Nephron (organoid): ENCODE results near the gene NUDT22.

Source experiments
- H3K27ac Mint-ChIP-seq, 3 experiments: 2 replicates each; pipeline ENCODE4 v1.8.0; 2020; ENCODE audit warnings: mixed read lengths in 3 of 3, mild to moderate bottlenecking in 2 of 3, moderate library complexity in 1 of 3
- H3K27me3 Mint-ChIP-seq: 2 replicates; pipeline ENCODE4 v1.8.0; 2021; ENCODE audit warnings: low read depth, mild to moderate bottlenecking, moderate library complexity, mixed read lengths
- H3K36me3 Mint-ChIP-seq: 2 replicates; pipeline ENCODE4 v1.8.0; 2020; ENCODE audit warnings: low read depth, mixed read lengths
- H3K4me1 Mint-ChIP-seq: 2 replicates; pipeline ENCODE4 v1.8.0; 2020; ENCODE audit warnings: mixed read lengths
- H3K4me3 Mint-ChIP-seq, 3 experiments: 2 replicates each; pipeline ENCODE4 v1.8.0; 2020; ENCODE audit warnings: mild to moderate bottlenecking in 3 of 3, mixed read lengths in 3 of 3, moderate library complexity in 2 of 3
- H3K9me3 Mint-ChIP-seq: 2 replicates; pipeline ENCODE4 v1.8.0; 2020; ENCODE audit warnings: mixed read lengths
- TF ChIP-seq, protein P1 (sequence below), 3 experiments: fragments of 200-600 bp; sonication (generic); IDR thresholded peaks; one replicate each; pipeline ENCODE4 v1.5.0; 2021; ENCODE audit warnings: antibody characterized with exemption in 3 of 3; ENCODE audit not compliant: unreplicated experiment in 3 of 3

The NUDT22 gene, protein sequence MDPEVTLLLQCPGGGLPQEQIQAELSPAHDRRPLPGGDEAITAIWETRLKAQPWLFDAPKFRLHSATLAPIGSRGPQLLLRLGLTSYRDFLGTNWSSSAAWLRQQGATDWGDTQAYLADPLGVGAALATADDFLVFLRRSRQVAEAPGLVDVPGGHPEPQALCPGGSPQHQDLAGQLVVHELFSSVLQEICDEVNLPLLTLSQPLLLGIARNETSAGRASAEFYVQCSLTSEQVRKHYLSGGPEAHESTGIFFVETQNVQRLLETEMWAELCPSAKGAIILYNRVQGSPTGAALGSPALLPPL

DNA sequence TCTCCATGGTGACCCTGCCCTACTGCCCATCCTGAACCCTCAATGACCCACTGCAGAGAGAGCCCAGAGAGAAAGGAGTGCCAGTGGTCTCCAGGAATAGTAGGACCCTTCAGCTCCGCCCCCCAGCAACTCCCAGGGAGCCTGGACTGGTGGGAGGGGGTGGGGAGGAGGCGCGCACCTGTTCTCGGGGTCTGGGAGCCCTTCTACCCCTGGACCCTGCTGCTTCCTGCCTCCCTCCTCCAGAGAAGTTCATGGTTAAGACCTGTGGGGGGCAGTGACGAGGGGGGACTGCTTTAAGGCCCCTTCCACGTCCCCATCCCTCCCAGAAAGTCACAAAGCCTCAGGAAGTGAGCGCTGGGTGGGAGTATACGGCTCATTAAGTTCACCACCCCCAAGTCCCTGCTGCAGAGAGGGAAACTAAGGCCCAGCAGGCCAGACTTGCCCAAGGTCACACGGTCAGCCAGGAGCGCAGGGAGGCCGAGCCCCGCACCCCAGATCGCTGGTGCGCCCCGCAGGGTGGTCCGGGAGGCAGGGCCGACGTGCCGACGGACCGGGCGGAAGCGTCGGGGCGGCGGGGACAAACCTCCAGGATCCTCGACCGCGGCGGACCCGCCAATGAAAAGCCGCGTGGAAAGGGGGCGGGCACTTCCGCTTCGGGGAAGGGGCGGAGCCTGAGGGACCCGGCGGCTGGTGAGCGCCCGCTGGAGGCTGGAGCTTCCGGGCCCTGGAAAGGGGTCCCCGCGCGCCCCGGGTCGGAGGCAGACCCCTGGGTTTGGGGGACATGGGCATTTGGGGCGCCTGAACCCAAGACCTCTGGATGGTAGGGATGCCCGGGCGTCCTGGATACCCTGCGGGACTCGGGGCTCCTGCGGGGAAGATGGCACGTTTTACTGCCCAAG lies at the start of gene NUDT22, which contains the start of gene TRPT1:
Gene NUDT22, plus strand, starts transcription at position 667 of the 899 bp plus-strand sequence. CDS start 379 bp downstream, outside the sequence.
Gene TRPT1, minus strand, starts transcription at position 579 of the 899 bp plus-strand sequence. Its CDS starts 326 bp downstream, at position 253.
- Mint-ChIP-seq H3K27ac (peak within 1 kb of the TSS; percentile 40 to 85 (median 84)), H3K36me3 (no peaks in the 10 kb centered on the region)

DNA sequence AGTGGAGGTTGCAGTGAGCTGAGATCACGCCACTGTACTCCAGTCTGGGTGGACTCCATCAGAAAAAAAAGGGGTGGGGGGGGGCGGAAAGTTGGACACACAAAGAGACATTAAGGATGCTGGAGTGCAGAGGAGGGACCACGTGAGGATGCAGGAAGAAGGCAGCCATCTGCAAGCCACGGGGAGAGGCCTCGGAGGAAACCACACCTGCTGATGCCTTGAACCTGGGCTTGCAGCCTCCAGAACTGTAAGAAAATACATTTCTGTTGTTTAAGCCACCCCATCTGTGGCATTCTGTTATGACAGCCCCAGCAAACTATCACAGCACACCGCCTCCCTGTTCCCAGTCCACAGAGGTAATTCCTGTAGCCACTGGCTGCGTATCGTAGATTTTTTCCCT lies 49.3 kb upstream of the NUDT22 start:
- TF ChIP-seq, protein P1, sequence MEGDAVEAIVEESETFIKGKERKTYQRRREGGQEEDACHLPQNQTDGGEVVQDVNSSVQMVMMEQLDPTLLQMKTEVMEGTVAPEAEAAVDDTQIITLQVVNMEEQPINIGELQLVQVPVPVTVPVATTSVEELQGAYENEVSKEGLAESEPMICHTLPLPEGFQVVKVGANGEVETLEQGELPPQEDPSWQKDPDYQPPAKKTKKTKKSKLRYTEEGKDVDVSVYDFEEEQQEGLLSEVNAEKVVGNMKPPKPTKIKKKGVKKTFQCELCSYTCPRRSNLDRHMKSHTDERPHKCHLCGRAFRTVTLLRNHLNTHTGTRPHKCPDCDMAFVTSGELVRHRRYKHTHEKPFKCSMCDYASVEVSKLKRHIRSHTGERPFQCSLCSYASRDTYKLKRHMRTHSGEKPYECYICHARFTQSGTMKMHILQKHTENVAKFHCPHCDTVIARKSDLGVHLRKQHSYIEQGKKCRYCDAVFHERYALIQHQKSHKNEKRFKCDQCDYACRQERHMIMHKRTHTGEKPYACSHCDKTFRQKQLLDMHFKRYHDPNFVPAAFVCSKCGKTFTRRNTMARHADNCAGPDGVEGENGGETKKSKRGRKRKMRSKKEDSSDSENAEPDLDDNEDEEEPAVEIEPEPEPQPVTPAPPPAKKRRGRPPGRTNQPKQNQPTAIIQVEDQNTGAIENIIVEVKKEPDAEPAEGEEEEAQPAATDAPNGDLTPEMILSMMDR (IDR thresholded peaks at IDR 0.05; ENCODE audit: unreplicated experiment in 3 of 3), result no peak
- no peak overlapping the region for H3K27ac Mint-ChIP-seq
- peaks cover 3% of the 10 kb centered on the region for H3K27me3 Mint-ChIP-seq
- peaks cover 6% of the 10 kb centered on the region for H3K9me3 Mint-ChIP-seq
- H3K4me3 Mint-ChIP-seq, result no peak overlapping the region
- peaks cover 14% of the 10 kb centered on the region for H3K36me3 Mint-ChIP-seq
- peaks cover 14% of the 10 kb centered on the region for H3K4me1 Mint-ChIP-seq

More for the DNA sequence above, at the start of gene NUDT22, which contains the start of gene TRPT1:
- TF ChIP-seq, protein P1 (IDR thresholded peaks at IDR 0.05; ENCODE audit: unreplicated experiment in 3 of 3), result peak in 1 of 3 experiments; percentile 3
- Mint-ChIP-seq H3K9me3 (no peaks in the 10 kb centered on the region), H3K4me1 (peaks cover 28% of the 10 kb centered on the region), H3K4me3 (peak within 1 kb of the TSS; percentile 87 to 91 (median 90)), H3K27me3 (peaks cover under 1% of the 10 kb centered on the region)

DNA sequence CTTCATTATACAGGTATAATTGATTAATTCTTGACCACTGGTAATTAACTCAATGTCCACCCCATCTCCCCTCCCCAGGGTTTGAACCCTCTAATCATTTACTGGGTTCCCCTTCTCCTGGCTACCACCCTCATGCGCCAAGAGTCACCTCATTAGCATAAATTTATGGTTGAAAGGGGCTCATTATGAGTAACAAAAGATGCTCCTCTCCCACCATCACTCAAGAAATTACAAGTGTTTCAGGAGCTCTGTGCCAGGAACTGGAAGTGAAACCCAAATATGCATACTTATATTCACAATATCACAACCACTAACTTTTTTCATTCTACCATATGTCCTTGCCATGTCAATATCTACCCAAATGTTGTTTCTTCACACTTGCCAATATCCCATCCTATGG lies 47.9 kb upstream of the NUDT22 start:
- peaks cover 6% of the 10 kb centered on the region for H3K9me3 Mint-ChIP-seq
- no peak overlapping the region for H3K27ac Mint-ChIP-seq
- H3K27me3 Mint-ChIP-seq, result peaks cover 4% of the 10 kb centered on the region
- peaks cover 14% of the 10 kb centered on the region for H3K36me3 Mint-ChIP-seq
- TF ChIP-seq, protein P1 (IDR thresholded peaks at IDR 0.05; ENCODE audit: unreplicated experiment in 3 of 3), result no peak
- peaks cover 23% of the 10 kb centered on the region for H3K4me1 Mint-ChIP-seq
- no peak overlapping the region for H3K4me3 Mint-ChIP-seq

DNA sequence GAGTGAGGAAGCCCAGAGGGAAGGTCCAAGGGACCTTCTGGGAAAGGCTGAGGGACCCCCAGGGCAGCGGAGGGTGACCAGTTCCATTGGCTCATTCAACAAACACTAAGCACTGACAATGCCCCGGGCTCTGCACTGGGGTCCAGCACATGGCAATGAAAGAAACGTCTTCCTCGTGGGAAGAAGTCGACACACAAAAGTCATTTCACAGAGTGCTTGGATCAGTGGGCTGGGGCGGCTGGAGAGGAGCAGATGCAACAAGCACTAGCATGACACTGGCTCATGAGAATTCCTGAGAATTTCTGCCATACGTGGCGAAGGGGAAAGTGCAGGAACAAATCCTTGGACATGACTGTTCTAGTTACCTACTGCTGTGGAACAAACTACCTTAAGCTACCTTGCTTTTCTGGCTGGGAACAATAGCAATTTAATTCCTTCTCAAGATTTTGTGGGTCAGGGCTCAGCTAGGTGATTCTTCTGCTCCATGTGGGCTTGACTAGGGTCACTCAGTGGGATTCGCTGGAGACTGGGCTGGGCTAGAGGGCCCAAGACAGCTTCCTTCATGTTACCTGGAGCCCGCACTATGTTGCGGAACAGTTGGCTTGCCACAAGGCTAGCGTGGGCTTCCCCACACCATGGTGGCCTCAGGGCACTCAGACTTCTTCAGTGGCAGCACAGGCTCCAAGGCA lies 47.0 kb upstream of the NUDT22 start:
- H3K27ac Mint-ChIP-seq, result no peak overlapping the region
- H3K4me3 Mint-ChIP-seq, result no peak overlapping the region
- H3K27me3 Mint-ChIP-seq, result peaks cover 4% of the 10 kb centered on the region
- H3K4me1 Mint-ChIP-seq, result peaks cover 27% of the 10 kb centered on the region
- peaks cover 2% of the 10 kb centered on the region for H3K9me3 Mint-ChIP-seq
- H3K36me3 Mint-ChIP-seq, result peaks cover 7% of the 10 kb centered on the region
- TF ChIP-seq, protein P1 (IDR thresholded peaks at IDR 0.05; ENCODE audit: unreplicated experiment in 3 of 3), result no peak

DNA sequence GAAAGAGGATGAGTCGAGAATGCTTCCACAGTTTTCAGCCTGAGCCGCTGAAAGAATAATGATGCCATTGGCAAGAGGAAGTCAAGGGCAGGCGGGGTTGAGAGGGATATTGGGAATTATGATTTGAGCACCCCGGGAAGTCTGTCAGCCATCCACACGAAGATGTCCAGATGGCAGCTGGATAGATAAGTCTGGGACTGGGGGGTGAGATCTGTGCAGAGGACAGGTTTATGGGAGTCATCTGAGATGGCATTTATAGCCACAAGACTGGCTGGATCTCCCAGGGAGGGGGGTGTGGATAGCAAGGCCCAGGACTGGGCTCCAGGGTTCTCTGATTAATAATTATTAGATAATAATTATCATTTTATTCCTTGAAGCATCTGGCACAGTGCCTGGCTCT lies 45.2 kb upstream of the NUDT22 start:
- Mint-ChIP-seq H3K9me3 (no peaks in the 10 kb centered on the region), H3K4me1 (peaks cover 34% of the 10 kb centered on the region), H3K36me3 (peaks cover 4% of the 10 kb centered on the region), H3K27me3 (peaks cover 4% of the 10 kb centered on the region), H3K27ac (peak overlapping the region; percentile 15 to 91 (median 90)), H3K4me3 (peak overlapping the region in 2 of 3 experiments; percentile 20 to 79)
- TF ChIP-seq, protein P1 (IDR thresholded peaks at IDR 0.05; ENCODE audit: unreplicated experiment in 3 of 3), result no peak
